GM18867 (cell line): ENCODE data around the gene SEMA4C.

Experiments
- ATAC-seq: cut with Tn5 transposase; IDR thresholded peaks from one replicate; pipeline ENCODE4 v1.9.1; 2021; ENCODE audit warnings: mild to moderate bottlenecking, moderate library complexity; ENCODE audit not compliant: unreplicated experiment

The SEMA4C gene

GRCh38 chr2:96869822-96870625, at the start of gene SEMA4C:
Gene SEMA4C, minus strand, starts transcription at chr2:96870080. Its CDS starts 2,194 bp downstream, at chr2:96867886.
- ATAC-seq: no peak

GRCh38 chr2:96918754-96919550, 49.1 kb upstream of the SEMA4C start:
- no peak for ATAC-seq

GRCh38 chr2:96918092-96918753, 48.3 kb upstream of the SEMA4C start:
- no peak for ATAC-seq

GRCh38 chr2:96916646-96917543, 47.0 kb upstream of the SEMA4C start:
- no peak for ATAC-seq

GRCh38 chr2:96916156-96916630, 46.3 kb upstream of the SEMA4C start:
- no peak for ATAC-seq

GRCh38 chr2:96914332-96914731, 44.5 kb upstream of the SEMA4C start:
- no peak for ATAC-seq

GRCh38 chr2:96913398-96914202, 43.7 kb upstream of the SEMA4C start:
- ATAC-seq: no peak

- ATAC-seq: no peak
Observed at GRCh38 chr2:96913117-96913397, 43.2 kb upstream of the SEMA4C start.

GRCh38 chr2:96912346-96913116, 42.7 kb upstream of the SEMA4C start:
- no peak for ATAC-seq

- no peak for ATAC-seq
Observed at GRCh38 chr2:96909611-96910021, 39.7 kb upstream of the SEMA4C start.

GRCh38 chr2:96907115-96908041, 37.5 kb upstream of the SEMA4C start:
- no peak for ATAC-seq

- ATAC-seq: no peak
Observed at GRCh38 chr2:96906729-96907114, 36.8 kb upstream of the SEMA4C start.

- no peak for ATAC-seq
Observed at GRCh38 chr2:96903815-96904214, 33.9 kb upstream of the SEMA4C start.

- no peak for ATAC-seq
Observed at GRCh38 chr2:96903318-96903717, 33.4 kb upstream of the SEMA4C start.

GRCh38 chr2:96900237-96900636, 30.4 kb upstream of the SEMA4C start:
- no peak for ATAC-seq

- no peak for ATAC-seq
Observed at GRCh38 chr2:96899413-96899741, 29.5 kb upstream of the SEMA4C start.

- no peak for ATAC-seq
Observed at GRCh38 chr2:96898641-96899412, 28.9 kb upstream of the SEMA4C start.
